K562 (cell line): ENCODE results near the gene TRAPPC12. TPM values are rescaled to one million over a fixed set of nuclear protein-coding genes. Genes with fewer than 3 reads are reported as not detected.

Experiments used
- ATAC-seq: fragments of 200-7000 bp; cut with Tn5 transposase; 3 replicates; pipeline ENCODE4 v1.9.1; 2020; ENCODE audit warnings: moderate library complexity
- BruUV-seq: library from RNA; stranded (reverse); fragments of 400-500 nt; replicated peaks from 2 replicates; lab custom pipeline; 2021; lab: Mats Ljungman, UMichigan
- CTCF ChIA-PET: fragments of 300-600 bp; formaldehyde crosslinking; extraction: SDS; loops from one replicate; lab custom pipeline; 2021; ENCODE audit warnings: low intra/inter-chr PET ratio; lab: Yijun Ruan, JAX
- POLR2A ChIA-PET: fragments of 300-600, 350-650 bp; sonication (Branson Sonifier 250); formaldehyde crosslinking; extraction: SDS; loops from one replicate; lab custom pipeline; 2021; ENCODE audit warnings: antibody characterized with exemption, inconsistent platforms; lab: Yijun Ruan, JAX
- DNase-seq, 4 experiments: peaks; one replicate each; pipeline versions ENCODE4 v3.0.0 to v3.0.0-alpha.2; 2011 to 2018; ENCODE audit warnings: low spot score in 3 of 4, mixed read lengths in 3 of 4; ENCODE audit errors: extremely low read depth in 1 of 4
- FAIRE-seq: peaks from 2 replicates; lab custom pipeline; 2011; peaks lifted over from hg19 to GRCh38; lab: Jason Lieb, UNC
- H2AFZ ChIP-seq: 2 replicates; pipeline ENCODE4 v1.6.0; 2011; ENCODE audit warnings: low read depth, low read length, control low read depth, inconsistent platforms
- H3K27ac ChIP-seq: fragments of 200-600 bp; 3 replicates; pipeline ENCODE4 v1.8.0; 2011; ENCODE audit warnings: low read depth, mild to moderate bottlenecking, control low read depth, inconsistent platforms, low read length, moderate library complexity, mixed read lengths; ENCODE audit errors: extremely low read depth
- H3K27me3 ChIP-seq, 2 experiments: fragments of 300-600 bp in 1 of 2; 2 replicates in 1 of 2; 3 replicates in 1 of 2; pipeline versions ENCODE4 v1.6.0 to v1.8.0; 2011; ENCODE audit warnings: inconsistent platforms in 2 of 2, low read length in 2 of 2, mild to moderate bottlenecking in 1 of 2, mixed read lengths in 1 of 2, moderate library complexity in 1 of 2; ENCODE audit not compliant: control insufficient read depth in 2 of 2, insufficient read depth in 2 of 2
- H3K36me3 ChIP-seq: fragments of 300-600 bp; 3 replicates; pipeline ENCODE4 v1.8.0; 2011; ENCODE audit warnings: mild to moderate bottlenecking, low read length, inconsistent platforms; ENCODE audit not compliant: control insufficient read depth, insufficient read depth
- H3K4me1 ChIP-seq, 2 experiments: fragments of 200-600 bp in 1 of 2; replicated peaks in 1 of 2; 2 replicates in 1 of 2; 3 replicates in 1 of 2; pipeline versions ENCODE4 v1.5.1 to v1.8.0; 2011; ENCODE audit warnings: inconsistent platforms in 2 of 2, low read length in 2 of 2, mild to moderate bottlenecking in 1 of 2, mixed read lengths in 1 of 2, moderate library complexity in 1 of 2; ENCODE audit not compliant: control insufficient read depth in 2 of 2, insufficient read depth in 2 of 2
- H3K4me2 ChIP-seq: 2 replicates; pipeline ENCODE4 v1.6.1; 2011; ENCODE audit warnings: low read length, control low read depth, inconsistent platforms, mixed read lengths; ENCODE audit not compliant: insufficient read depth
- H3K4me3 ChIP-seq: fragments of 200-600 bp; sonication (generic), shearing (Covaris generic); 2 replicates; pipeline ENCODE4 v1.5.1; 2016; ENCODE audit warnings: control low read depth, inconsistent platforms
- H3K79me2 ChIP-seq: fragments of 200-600 bp; 3 replicates; pipeline ENCODE4 v1.8.0; 2011; ENCODE audit warnings: low read length, inconsistent platforms; ENCODE audit not compliant: control insufficient read depth, insufficient read depth
- H3K9ac ChIP-seq, 2 experiments: 2 replicates each; pipeline versions ENCODE4 v1.6.0 to v1.6.1; 2011; ENCODE audit warnings: low read depth in 2 of 2, low read length in 2 of 2, control low read depth in 1 of 2, inconsistent platforms in 1 of 2, mild to moderate bottlenecking in 1 of 2, mixed read lengths in 1 of 2; ENCODE audit not compliant: insufficient read depth in 1 of 2
- H3K9me1 ChIP-seq: one replicate; pipeline ENCODE4 v1.6.0; 2011; ENCODE audit warnings: inconsistent platforms, mild to moderate bottlenecking, low read length, moderate library complexity; ENCODE audit not compliant: control insufficient read depth, insufficient read depth
- H3K9me3 ChIP-seq: replicated peaks from 2 replicates; pipeline ENCODE4 v1.5.1; 2011; ENCODE audit warnings: low read depth, low read length, inconsistent platforms; ENCODE audit not compliant: control insufficient read depth, insufficient read depth
- H4K20me1 ChIP-seq: replicated peaks from 2 replicates; pipeline ENCODE4 v1.6.1; 2011; ENCODE audit warnings: low read length, inconsistent platforms, mixed read lengths; ENCODE audit not compliant: control insufficient read depth, insufficient read depth
- CBFB ChIP-seq: sonication (generic); formaldehyde crosslinking; IDR thresholded peaks from 2 replicates; pipeline ENCODE4 v1.4.0; 2020; ENCODE audit warnings: mild to moderate bottlenecking, missing genetic modification reagents
- CBX1 ChIP-seq: sonication (generic); IDR thresholded peaks from 2 replicates; pipeline ENCODE4 v1.6.1; 2016; ENCODE audit warnings: antibody characterized with exemption, low read depth, mild to moderate bottlenecking
- DMBX1 ChIP-seq: fragments of 250-450 bp; sonication (Bioruptor Pico); IDR thresholded peaks from 2 replicates; pipeline ENCODE4 v1.8.0; 2022; ENCODE audit warnings: inconsistent platforms, mild to moderate bottlenecking, moderate library complexity, borderline replicate concordance
- ETV1 ChIP-seq: fragments of 450-650 bp; conservative IDR thresholded peaks from 2 replicates; pipeline ENCODE4 v1.6.1; 2016; ENCODE audit warnings: missing genetic modification characterization, control low read depth, low read depth, missing compliant biosample characterization
- FOXA1 ChIP-seq: fragments of 450-650 bp; IDR thresholded peaks from 2 replicates; pipeline ENCODE4 v1.6.1; 2016; ENCODE audit warnings: mild to moderate bottlenecking, borderline replicate concordance
- GTF2A2 ChIP-seq: IDR thresholded peaks from 2 replicates; pipeline ENCODE4 v1.6.1; 2016; ENCODE audit warnings: mild to moderate bottlenecking, missing genetic modification characterization, missing compliant biosample characterization
- POLR2G ChIP-seq: fragments of 200-400 bp; formaldehyde crosslinking; IDR thresholded peaks from 2 replicates; pipeline ENCODE4 v1.6.1; 2017; ENCODE audit warnings: low read depth, mild to moderate bottlenecking, antibody characterized with exemption, low read length, moderate library complexity
- POLR2H ChIP-seq: IDR thresholded peaks from 2 replicates; pipeline ENCODE4 v1.6.1; 2016; ENCODE audit warnings: missing genetic modification characterization, low read depth, mild to moderate bottlenecking, control low read depth, missing compliant biosample characterization, moderate library complexity
- RBBP5 ChIP-seq: fragments of 200-600 bp; sonication (generic); IDR thresholded peaks from 2 replicates; pipeline ENCODE4 v1.6.1; 2012; ENCODE audit warnings: borderline replicate concordance, mild to moderate bottlenecking, low read length, control low read depth, inconsistent platforms; ENCODE audit not compliant: insufficient read depth, poor library complexity, severe bottlenecking
- RBFOX2 ChIP-seq: fragments of 200-400 bp; formaldehyde crosslinking; IDR thresholded peaks from 2 replicates; pipeline ENCODE4 v1.6.1; 2017; ENCODE audit warnings: low read depth, mild to moderate bottlenecking, low read length, moderate library complexity
- RFX1 ChIP-seq: fragments of 450-650 bp; IDR thresholded peaks from 2 replicates; pipeline ENCODE4 v1.6.1; 2016; ENCODE audit warnings: mild to moderate bottlenecking, moderate library complexity
- ZC3H4 ChIP-seq: sonication (generic); formaldehyde crosslinking; IDR thresholded peaks from 2 replicates; pipeline ENCODE4 v1.9.0; 2021; ENCODE audit warnings: missing genetic modification reagents, borderline replicate concordance
- ZNF197 ChIP-seq: fragments of 200-800 bp; sonication (Bioruptor generic); IDR thresholded peaks from 2 replicates; pipeline ENCODE4 v1.6.1; 2016; ENCODE audit warnings: low read depth, missing genetic modification characterization, missing compliant biosample characterization
- ZNF239 ChIP-seq: fragments of 250-450 bp; sonication (Bioruptor Pico); IDR thresholded peaks from 2 replicates; pipeline ENCODE4 v1.4.0; 2020; ENCODE audit warnings: mild to moderate bottlenecking
- ZSCAN32 ChIP-seq: fragments of 450-650 bp; formaldehyde crosslinking; IDR thresholded peaks from 2 replicates; pipeline ENCODE4 v1.4.0; 2020; ENCODE audit warnings: mild to moderate bottlenecking, moderate library complexity
- WGBS: fragments of 100-300 bp; shearing (Covaris generic); methylation state at CpG from one replicate; pipeline ENCODE4 v1.1.6; 2016; ENCODE audit warnings: low coverage, mixed read lengths; ENCODE audit not compliant: insufficient coverage; ENCODE audit errors: missing lambda C conversion rate; 5-methylcytosine and 5-hydroxymethylcytosine counted together
- in situ Hi-C: fragments of 300-500 bp; cut with MboI; formaldehyde crosslinking; loops from 4 replicates; pipeline ENCODE4 v1.15.0; 2018; ENCODE audit warnings: inconsistent platforms, mixed read lengths
- intact Hi-C: fragments of 100-400 bp; cut with micrococcal nuclease; formaldehyde crosslinking; loops from 2 replicates; pipeline ENCODE4 v1.14.2; 2022
- polyA plus RNA-seq, 8 experiments: library from polyadenylated mRNA; depleted of rRNA in 4 of 8; stranded (reverse) in 5 of 8; unstranded in 3 of 8; fragments of >200 nt; fragmentation: Nextera tagmentation in 2 of 8; fragmentation: Illumina TruSeq in 1 of 8; extraction: Ambion mirVana in 2 of 8; extraction: Trizol in 1 of 8; gene quantifications; 2 replicates each; pipeline versions ENCODE4 v1.2.1 to v1.2.3, GENCODE V29; 2011 to 2014; ENCODE audit warnings: inconsistent platforms in 1 of 8, missing spikeins in 1 of 8
- total RNA-seq, 7 experiments: library from RNA; depleted of rRNA in 6 of 7; stranded (reverse); fragments of >200 nt in 6 of 7; fragmentation: Illumina TruSeq in 2 of 7; extraction: Trizol in 2 of 7; gene quantifications; 2 replicates each; pipeline versions ENCODE4 v1.2.1 to v1.2.3, GENCODE V29; 2011 to 2021; ENCODE audit warnings: low replicate concordance in 1 of 7
- TF ChIP-seq, protein P1 (sequence below): fragments of 250-450 bp; sonication (Bioruptor Pico); IDR thresholded peaks from 2 replicates; pipeline ENCODE4 v1.5.0; 2021
- TF ChIP-seq, protein P2 (sequence below): fragments of 250-450 bp; sonication (Bioruptor Pico); IDR thresholded peaks from 2 replicates; pipeline ENCODE4 v1.8.0; 2021; ENCODE audit warnings: moderate library complexity, mild to moderate bottlenecking, inconsistent platforms

Gene TRAPPC12
- total and polyA plus RNA-seq, 9 of the 15 experiments (the other 6 are each of a cell fraction or from before 2014, with no cell fraction given) = 8.0 to 75.2 (median 39.1) TPM

DNA sequence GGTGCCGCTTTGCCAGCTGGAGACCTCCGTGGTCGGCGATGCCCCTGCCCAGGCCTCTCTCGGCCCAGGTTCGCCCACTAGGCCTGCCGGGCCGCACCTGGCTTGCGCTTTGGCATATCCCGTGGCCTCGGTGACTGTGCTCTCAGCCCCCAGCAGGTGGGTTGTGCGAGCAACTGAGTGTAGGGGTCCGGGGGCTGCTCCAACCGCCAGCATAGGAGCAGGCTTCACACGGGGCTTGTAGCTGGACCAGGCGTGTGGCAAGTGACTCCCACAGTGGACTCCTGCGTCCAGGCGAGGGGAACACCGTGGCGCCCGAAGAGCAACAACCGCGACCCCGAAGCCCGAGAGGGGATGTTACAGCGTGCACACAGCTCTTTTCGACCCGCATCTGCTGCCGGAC, 9.7 kb downstream of the TRAPPC12 start:
- BruUV-seq = no TSS peak
- no peaks in the 10 kb centered on the region for H3K9me1 ChIP-seq
- peaks cover 74% of the 10 kb centered on the region for H3K36me3 ChIP-seq
- ATAC-seq (no peak), DNase-seq (no peak), FAIRE-seq (no peak)
- CTCF ChIA-PET = no interaction called here
- intact Hi-C loops = no loop called here
- H3K4me2 ChIP-seq = no peak overlapping the region
- 97% methylated on average over 28 of the region's 29 CpGs for WGBS
- no peak overlapping the region for H3K27ac ChIP-seq
- no peak overlapping the region for H3K4me3 ChIP-seq
- H3K9me3 ChIP-seq = no peaks in the 10 kb centered on the region
- POLR2A ChIA-PET = no interaction called here
- TF ChIP-seq ZC3H4 (CRISPR knock-in tag) (0 out of 2 replicates have a peak, but pooled peaks have one; percentile 22), POLR2G (peak; percentile 61), RBFOX2 (0 out of 2 replicates have a peak, but pooled peaks have one; percentile 32)
- TF ChIP-seq, protein P1, sequence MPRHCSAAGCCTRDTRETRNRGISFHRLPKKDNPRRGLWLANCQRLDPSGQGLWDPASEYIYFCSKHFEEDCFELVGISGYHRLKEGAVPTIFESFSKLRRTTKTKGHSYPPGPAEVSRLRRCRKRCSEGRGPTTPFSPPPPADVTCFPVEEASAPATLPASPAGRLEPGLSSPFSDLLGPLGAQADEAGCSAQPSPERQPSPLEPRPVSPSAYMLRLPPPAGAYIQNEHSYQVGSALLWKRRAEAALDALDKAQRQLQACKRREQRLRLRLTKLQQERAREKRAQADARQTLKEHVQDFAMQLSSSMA = no peak
- H3K27me3 ChIP-seq = no peaks in the 10 kb centered on the region
- H2AFZ ChIP-seq = no peak overlapping the region
- H4K20me1 ChIP-seq = no peaks in the 10 kb centered on the region
- peaks cover 33% of the 10 kb centered on the region for H3K79me2 ChIP-seq
- no peak overlapping the region; a peak in 1 of 4 replicates for H3K9ac ChIP-seq
- peaks cover 3 to 4% of the 10 kb centered on the region in 2 experiments; a peak in 3 of 5 replicates for H3K4me1 ChIP-seq
- in situ Hi-C loops = no loop called here

DNA sequence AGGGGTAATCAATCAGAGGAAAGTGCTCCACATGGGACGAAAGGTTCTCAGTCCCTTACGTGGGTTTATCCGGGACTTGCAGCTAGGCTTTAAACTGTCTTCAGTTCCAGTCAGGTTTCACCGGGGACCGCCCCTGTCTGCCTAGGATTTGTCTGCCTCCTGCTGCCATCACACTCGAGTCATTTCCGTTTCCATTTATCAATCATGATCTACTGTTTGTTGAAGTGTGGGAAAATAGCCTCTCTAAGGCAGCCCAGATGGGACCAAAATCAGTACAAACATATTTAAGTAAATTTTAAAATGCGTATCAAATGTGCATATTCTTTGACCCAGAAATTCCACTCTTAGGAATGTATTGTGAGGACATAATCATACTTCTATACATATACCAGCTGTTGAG, 10.5 kb downstream of the TRAPPC12 start:
- H3K4me1 ChIP-seq = peaks cover 3 to 4% of the 10 kb centered on the region in 2 experiments; a peak in 3 of 5 replicates
- no peak overlapping the region for H3K9ac ChIP-seq
- H3K36me3 ChIP-seq = peaks cover 74% of the 10 kb centered on the region
- CTCF ChIA-PET = no interaction called here
- POLR2A ChIA-PET = no interaction called here
- H3K4me2 ChIP-seq = no peak overlapping the region
- H3K79me2 ChIP-seq = peaks cover 29% of the 10 kb centered on the region
- in situ Hi-C loops (no loop called here), intact Hi-C loops (no loop called here)
- no peaks in the 10 kb centered on the region for H3K9me3 ChIP-seq
- H2AFZ ChIP-seq = no peak overlapping the region
- H3K4me3 ChIP-seq = no peak overlapping the region
- DNase-seq = no peak
- H3K9me1 ChIP-seq = no peaks in the 10 kb centered on the region
- H4K20me1 ChIP-seq = no peaks in the 10 kb centered on the region
- BruUV-seq = no TSS peak
- no peak for ATAC-seq
- H3K27me3 ChIP-seq = no peaks in the 10 kb centered on the region
- FAIRE-seq = no peak
- 90% methylated on average over 8 of the region's 8 CpGs for WGBS
- no peak overlapping the region for H3K27ac ChIP-seq
- TF ChIP-seq CBX1 (no peak), ETV1 (tag) (no peak), DMBX1 (CRISPR knock-in tag) (no peak), FOXA1 (no peak), ZSCAN32 (no peak), ZNF239 (CRISPR knock-in tag) (no peak), GTF2A2 (no peak), ZNF197 (CRISPR knock-in tag) (no peak), RBBP5 (no peak), POLR2H (tag) (no peak), RFX1 (no peak), CBFB (CRISPR knock-in tag) (no peak)
- TF ChIP-seq, protein P2, sequence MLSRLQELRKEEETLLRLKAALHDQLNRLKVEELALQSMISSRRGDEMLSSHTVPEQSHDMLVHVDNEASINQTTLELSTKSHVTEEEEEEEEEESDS = no peak
